GM12891 (cell line): Measurements from ENCODE around the gene DDX10.

ENCODE experiments used
- POLR2A ChIP-seq: IDR thresholded peaks from 2 replicates; pipeline ENCODE4 v1.6.1; 2011; ENCODE audit warnings: low read depth, low read length, control low read depth
- TAF1 ChIP-seq: IDR thresholded peaks from 2 replicates; pipeline ENCODE4 v1.6.1; 2011; ENCODE audit warnings: low read depth, low read length, control low read depth

DNA sequence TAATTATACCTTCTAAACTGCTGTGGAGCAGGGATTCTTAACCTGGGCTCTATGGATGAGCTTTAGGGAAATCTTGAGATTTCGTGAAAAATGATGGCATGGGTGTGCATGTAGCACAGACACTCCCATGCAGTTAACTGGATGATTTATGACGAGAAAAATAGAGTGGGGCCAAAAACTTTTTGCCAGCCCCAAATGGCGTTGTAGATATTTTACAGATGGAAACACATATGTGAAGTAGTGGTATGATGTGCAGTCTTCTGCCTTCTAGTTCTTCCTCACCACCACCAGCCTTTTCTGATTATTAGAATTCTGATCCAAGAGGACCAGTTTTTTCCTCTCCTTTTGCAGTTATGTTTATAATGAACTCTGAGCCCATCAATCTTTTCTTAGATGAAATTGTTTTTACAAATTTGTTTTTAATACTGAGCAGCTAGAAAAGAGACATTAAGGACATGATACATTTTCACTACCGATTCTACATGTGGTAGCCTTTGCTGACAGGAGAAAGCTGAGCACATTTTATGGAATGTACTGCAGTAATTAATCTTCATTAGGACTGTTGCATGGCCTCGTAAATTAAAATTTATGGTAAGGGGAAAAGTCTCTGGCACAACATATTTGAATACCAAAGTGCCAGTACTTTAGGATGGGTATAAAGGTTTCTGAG lies 261.4 kb downstream of the DDX10 start:
- TF ChIP-seq TAF1 (no peak), POLR2A (no peak)
